ENCODE results near the gene ST8SIA5.

Gene ST8SIA5

GRCh38 chr18:46733872-46734271 is 23.0 kb downstream of the ST8SIA5 start:
- TF ChIP-seq MAX (IDR thresholded peaks at IDR 0.05) (no peak), EP300 (IDR thresholded peaks at IDR 0.05; ENCODE audit: borderline replicate concordance) (no peak), TEAD4 (IDR thresholded peaks at IDR 0.05) (no peak), TAF1 (IDR thresholded peaks at IDR 0.05; ENCODE audit: low read depth) (no peak)

- TF ChIP-seq NFIC (IDR thresholded peaks at IDR 0.05), result no peak
- TF ChIP-seq USF1 (IDR thresholded peaks at IDR 0.05), result no peak
- no peak for TF ChIP-seq REST (IDR thresholded peaks at IDR 0.05; ENCODE audit: low read depth)
- no peak for TF ChIP-seq TAF1 (IDR thresholded peaks at IDR 0.05; ENCODE audit: low read depth)
- no peak for TF ChIP-seq YY1 (IDR thresholded peaks at IDR 0.05; ENCODE audit: low read depth)
- no peak for TF ChIP-seq TEAD4 (IDR thresholded peaks at IDR 0.05)
- no peak for TF ChIP-seq RAD21 (IDR thresholded peaks at IDR 0.05; ENCODE audit: low read depth)
- TF ChIP-seq FOXM1 (IDR thresholded peaks at IDR 0.05; ENCODE audit: borderline replicate concordance, low read depth), result no peak
- TF ChIP-seq TCF12 (IDR thresholded peaks at IDR 0.05; ENCODE audit: low read depth), result no peak
- TF ChIP-seq CREB1 (IDR thresholded peaks at IDR 0.05; ENCODE audit: low read depth), result no peak
Observed at GRCh38 chr18:46732801-46733200, 24.1 kb downstream of the ST8SIA5 start.

- TF ChIP-seq MAX (IDR thresholded peaks at IDR 0.05) (no peak), TCF12 (IDR thresholded peaks at IDR 0.05; ENCODE audit: low read depth) (no peak), FOXM1 (IDR thresholded peaks at IDR 0.05; ENCODE audit: borderline replicate concordance, low read depth) (no peak), EGR1 (IDR thresholded peaks at IDR 0.05) (no peak), NFIC (IDR thresholded peaks at IDR 0.05) (no peak), CREB1 (IDR thresholded peaks at IDR 0.05; ENCODE audit: low read depth) (no peak), CEBPB (IDR thresholded peaks at IDR 0.05) (no peak), EP300 (IDR thresholded peaks at IDR 0.05; ENCODE audit: borderline replicate concordance) (no peak), REST (IDR thresholded peaks at IDR 0.05; ENCODE audit: low read depth) (no peak)
Observed at GRCh38 chr18:46732201-46732600, 24.7 kb downstream of the ST8SIA5 start.

- TF ChIP-seq NFIC (IDR thresholded peaks at IDR 0.05), result no peak
- no peak for TF ChIP-seq TCF12 (IDR thresholded peaks at IDR 0.05; ENCODE audit: low read depth)
- no peak for TF ChIP-seq CREB1 (IDR thresholded peaks at IDR 0.05; ENCODE audit: low read depth)
- no peak for TF ChIP-seq YY1 (IDR thresholded peaks at IDR 0.05; ENCODE audit: low read depth)
Observed at GRCh38 chr18:46731316-46731715, 25.5 kb downstream of the ST8SIA5 start.

- TF ChIP-seq CREB1 (IDR thresholded peaks at IDR 0.05; ENCODE audit: low read depth) (no peak), CEBPB (IDR thresholded peaks at IDR 0.05) (no peak), RAD21 (IDR thresholded peaks at IDR 0.05; ENCODE audit: low read depth) (no peak), USF1 (IDR thresholded peaks at IDR 0.05) (no peak), FOXM1 (IDR thresholded peaks at IDR 0.05; ENCODE audit: borderline replicate concordance, low read depth) (no peak), TAF1 (IDR thresholded peaks at IDR 0.05; ENCODE audit: low read depth) (no peak), NFIC (IDR thresholded peaks at IDR 0.05) (no peak), EGR1 (IDR thresholded peaks at IDR 0.05) (no peak)
Observed at GRCh38 chr18:46728219-46728930, 28.5 kb downstream of the ST8SIA5 start.

- TF ChIP-seq TAF1 (IDR thresholded peaks at IDR 0.05; ENCODE audit: low read depth), result no peak
- TF ChIP-seq MAX (IDR thresholded peaks at IDR 0.05), result no peak
- no peak for TF ChIP-seq RAD21 (IDR thresholded peaks at IDR 0.05; ENCODE audit: low read depth)
- no peak for TF ChIP-seq REST (IDR thresholded peaks at IDR 0.05; ENCODE audit: low read depth)
- TF ChIP-seq ZBTB7A (IDR thresholded peaks at IDR 0.05; ENCODE audit: low read depth), result no peak
- TF ChIP-seq EGR1 (IDR thresholded peaks at IDR 0.05), result no peak
- no peak for TF ChIP-seq CEBPB (IDR thresholded peaks at IDR 0.05)
- no peak for TF ChIP-seq YY1 (IDR thresholded peaks at IDR 0.05; ENCODE audit: low read depth)
- no peak for TF ChIP-seq NFIC (IDR thresholded peaks at IDR 0.05)
- no peak for TF ChIP-seq USF1 (IDR thresholded peaks at IDR 0.05)
- no peak for TF ChIP-seq TCF12 (IDR thresholded peaks at IDR 0.05; ENCODE audit: low read depth)
- no peak for TF ChIP-seq CREB1 (IDR thresholded peaks at IDR 0.05; ENCODE audit: low read depth)
- no peak for TF ChIP-seq TEAD4 (IDR thresholded peaks at IDR 0.05)
Observed at GRCh38 chr18:46727177-46727576, 29.7 kb downstream of the ST8SIA5 start.
